HG02759 (cell line): ENCODE results near the gene SIRT6.
"Not testable (repeated sequence)": the region's sequence is repeated elsewhere in the genome, so short reads cannot be mapped to it uniquely, and the experiment has no call there.

ENCODE experiments used
- ATAC-seq: cut with Tn5 transposase; IDR thresholded peaks from one replicate; pipeline ENCODE4 v1.9.1; 2021; ENCODE audit warnings: mild to moderate bottlenecking, moderate library complexity; ENCODE audit not compliant: unreplicated experiment

Gene SIRT6

DNA sequence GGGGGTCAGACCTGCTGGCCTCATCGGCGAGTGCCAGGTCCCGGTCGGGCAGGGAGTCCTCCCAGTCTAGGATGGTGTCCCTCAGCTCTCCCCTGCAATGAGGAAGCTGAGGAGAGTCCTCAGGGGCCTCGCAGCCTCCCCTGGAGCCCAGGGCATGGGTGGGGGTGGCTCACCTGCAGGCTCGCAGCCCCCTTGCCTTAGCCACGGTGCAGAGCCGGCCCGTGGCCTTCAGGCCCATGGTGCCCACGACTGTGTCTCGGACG is 6.8 kb downstream of the SIRT6 start:
- ATAC-seq, result no peak

DNA sequence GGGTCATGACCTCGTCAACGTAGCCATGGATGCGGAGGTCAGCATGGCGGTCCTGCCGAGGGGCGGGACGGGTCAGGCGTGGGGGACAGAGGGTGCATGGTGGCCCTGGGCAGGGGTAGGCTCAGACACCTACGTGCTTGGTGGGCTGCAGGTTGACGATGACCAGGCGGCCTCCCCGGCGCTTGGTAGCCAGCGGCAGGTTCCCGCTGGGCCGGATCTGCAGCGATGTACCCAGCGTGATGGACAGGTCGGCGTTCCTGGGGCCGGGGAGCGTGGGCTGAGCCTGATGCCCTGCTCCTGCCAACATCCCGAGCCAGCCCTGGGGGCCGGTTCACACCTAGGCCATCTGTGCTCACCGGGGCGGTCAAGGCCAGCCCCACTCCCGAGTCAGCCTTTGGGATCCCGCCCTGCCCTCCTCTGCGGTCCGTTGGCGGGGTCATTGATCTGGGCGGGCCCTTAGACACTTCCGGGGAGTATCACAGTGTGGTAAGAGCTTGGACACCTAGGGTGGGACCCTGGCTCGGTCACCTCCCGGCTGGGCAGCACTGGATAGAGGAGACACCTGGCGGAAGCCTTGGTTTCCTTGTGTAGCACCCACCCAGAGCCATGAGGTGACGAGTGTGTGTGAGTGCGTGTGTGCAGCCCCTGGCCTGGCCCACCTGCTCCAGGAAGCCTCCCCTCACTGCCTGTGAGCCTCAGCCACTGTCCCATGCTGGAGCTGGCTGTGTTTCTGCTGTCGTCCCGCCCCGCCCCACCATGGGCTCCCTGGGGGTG is 7.3 kb downstream of the SIRT6 start:
- no peak for ATAC-seq

DNA sequence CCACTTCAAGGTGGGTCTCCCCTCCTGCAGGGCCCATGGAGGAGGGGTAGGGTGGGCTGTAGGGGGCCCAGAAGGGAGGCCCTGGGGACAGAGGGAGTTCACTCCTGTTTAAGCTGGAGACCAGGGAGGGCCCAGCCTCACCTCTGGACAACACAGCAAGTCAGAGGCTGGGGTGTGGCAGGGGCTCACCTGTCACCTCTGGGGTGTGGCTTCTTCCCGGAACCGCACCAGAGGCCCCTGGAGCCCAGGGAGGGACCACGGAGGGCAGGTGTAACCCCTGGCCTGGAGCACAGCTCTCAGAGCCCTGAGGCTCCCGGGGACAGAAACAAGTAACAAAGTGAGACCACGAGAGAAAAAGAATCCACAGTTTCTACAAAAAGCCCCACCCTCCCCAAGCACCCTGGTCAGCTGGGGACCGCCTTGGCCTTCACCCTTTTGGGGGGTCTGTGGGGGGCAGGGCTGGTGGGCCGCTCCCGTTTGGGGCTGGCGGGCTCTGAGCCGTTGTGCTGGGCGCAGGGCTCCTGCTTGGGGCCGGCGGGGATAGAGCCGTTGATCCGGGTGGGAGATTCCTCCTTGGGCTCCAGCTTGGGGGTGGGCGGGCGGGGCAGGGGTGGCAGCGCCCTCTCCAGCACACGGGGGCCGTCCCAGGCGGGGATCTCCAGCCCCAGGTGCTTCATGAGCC is 8.0 kb downstream of the SIRT6 start:
- no peak for ATAC-seq

DNA sequence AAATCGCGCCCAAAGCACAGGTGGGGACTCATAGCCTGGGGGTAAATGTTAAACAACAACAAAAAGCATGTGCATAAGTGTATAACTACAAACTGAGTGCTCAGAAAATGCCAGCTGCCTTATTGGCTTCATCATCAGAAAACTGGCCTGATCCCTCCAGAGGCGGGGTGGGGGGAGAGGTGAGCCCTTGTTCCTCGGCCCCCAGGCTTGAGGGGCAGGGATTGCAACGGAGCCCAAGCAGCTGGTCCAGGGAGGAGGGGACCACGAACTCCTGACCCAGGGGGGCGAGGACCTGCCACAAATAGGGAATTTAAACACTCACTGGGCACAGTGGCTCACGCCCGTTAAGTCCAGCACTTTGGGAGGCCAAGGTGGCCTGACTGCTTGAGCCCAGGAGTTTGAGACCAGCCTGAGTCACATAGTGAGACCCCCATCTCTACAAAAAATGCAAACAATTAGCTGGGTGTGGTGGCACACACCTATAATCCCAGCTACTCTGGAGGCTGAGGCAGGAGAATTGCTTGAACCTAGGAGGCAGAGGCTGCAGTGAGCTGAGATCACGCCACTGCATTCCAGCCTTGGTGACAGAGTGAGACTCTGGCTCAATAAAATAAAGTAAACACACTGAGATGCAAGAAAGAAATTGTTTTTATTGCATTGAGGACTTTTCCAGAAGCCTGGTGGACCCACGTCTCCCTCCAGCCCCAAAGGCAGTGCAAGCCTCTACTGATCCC is 8.7 kb downstream of the SIRT6 start:
- ATAC-seq, result no peak

DNA sequence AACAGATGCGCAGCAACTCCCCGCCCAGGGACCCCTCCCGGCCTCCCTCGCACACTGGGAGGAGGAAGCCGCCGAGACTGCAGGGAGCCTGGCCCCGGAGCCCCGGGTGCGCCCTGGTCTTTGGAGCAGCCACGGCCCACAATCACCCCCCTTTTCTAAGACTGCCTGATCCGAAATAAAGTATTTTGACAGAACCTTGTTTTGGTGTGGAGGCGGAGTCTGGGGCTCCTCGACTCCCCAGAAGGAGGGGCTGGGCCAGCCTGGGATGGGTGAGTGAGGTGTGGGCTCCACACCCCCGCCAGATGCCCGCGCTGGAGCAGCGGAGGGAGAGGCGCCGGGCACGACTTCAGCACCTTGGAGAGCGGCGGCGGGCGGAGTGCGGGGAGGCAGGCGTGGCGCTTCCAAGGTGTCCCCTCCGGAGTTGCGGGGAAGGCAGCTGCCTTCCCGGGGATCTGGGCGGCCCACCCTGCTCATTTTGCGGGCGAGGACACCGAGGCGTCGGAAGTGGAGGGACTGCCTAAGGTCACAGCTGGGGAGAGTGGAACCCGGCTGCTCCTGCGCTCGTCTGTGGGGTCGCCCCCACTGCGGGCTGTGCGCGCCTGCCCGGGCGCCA is 9.4 kb downstream of the SIRT6 start:
- ATAC-seq, result no peak

DNA sequence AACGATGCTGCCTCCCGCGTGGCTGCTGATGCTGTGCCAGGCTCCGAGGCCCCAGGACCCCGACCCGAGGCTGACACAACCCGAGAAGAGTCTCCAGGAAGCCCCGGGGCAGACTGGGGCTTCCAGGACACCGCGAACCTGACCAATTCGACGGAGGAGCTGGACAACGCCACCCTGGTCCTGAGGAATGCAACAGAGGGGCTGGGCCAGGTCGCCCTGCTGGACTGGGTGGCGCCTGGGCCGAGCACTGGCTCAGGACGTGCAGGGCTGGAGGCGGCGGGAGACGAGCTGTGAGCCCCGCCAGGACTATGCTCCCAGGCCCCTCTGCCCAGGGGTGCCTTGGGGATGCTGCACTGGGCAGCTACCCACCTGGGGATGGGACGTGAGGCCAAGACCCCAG is 10.7 kb downstream of the SIRT6 start:
- no peak for ATAC-seq

DNA sequence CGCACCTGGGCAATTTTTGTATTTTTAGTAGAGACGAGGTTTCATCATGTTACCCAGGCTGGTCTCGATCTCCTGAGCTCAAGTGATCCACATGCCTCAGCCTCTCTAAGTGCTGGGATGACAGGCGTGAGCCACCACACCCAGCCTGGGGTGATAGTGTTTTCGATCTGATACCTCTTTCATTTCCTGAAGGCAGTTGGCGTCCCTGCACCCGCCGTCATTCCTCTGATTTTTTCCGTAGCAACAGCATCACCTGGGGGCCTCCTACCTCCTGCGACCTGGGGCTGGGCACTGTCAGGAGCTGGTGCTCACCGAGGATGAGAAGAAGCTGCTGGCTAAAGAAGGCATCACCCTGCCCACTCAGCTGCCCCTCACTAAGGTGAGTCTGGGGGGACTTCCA is 18.1 kb downstream of the SIRT6 start:
- ATAC-seq, result no peak

DNA sequence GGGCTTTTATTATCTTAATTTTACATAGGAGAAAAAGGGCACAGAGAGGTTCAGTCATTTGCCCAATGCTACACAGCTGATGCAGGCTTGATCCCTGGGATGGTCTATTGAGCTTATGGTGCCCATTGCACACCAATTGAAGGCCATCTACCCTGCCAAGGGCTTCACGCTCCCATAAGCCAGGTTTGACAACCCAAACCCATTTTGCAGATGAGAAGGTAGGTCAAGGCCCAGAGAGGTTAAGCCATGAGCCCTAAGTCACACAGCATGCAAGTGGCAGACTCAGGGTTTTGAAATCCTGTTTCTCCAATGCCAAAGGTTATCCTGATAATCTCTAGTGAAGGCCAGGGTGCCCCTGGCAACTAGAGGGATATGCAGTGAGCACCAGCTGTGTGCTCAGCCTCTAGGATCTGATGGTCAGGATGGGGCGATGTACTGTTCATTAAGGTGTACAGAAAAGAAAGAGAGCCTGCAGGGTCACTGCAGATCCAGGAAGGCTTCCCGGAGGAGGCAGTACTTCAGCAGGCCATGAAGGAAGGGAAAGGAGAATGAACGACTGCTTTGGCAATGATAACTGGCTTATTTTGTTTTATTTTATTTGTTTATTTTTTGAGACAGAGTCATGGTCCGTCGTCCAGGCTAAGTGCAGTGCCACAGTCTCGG is 20.8 kb downstream of the SIRT6 start:
- ATAC-seq, result no peak

DNA sequence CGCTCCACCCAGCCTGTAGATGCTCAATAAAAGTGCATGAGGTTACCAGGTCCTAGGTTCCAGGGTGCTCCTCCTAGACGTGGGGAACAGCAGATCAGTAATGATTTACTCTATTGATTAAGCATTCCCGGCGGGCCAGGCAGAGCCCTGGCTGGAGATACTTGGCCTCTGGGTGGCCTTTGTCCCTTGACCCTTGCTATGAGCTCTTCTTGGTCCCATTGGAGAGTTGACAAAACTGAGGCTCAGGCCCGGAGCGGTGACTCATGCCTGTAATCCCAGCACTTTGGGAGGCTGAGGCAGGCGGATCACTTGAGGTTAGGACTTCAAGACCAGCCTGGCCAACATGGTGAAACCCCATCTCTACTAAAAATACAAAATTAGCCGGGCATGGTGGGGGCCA is 24.4 kb downstream of the SIRT6 start:
- not testable (repeated sequence) for ATAC-seq

DNA sequence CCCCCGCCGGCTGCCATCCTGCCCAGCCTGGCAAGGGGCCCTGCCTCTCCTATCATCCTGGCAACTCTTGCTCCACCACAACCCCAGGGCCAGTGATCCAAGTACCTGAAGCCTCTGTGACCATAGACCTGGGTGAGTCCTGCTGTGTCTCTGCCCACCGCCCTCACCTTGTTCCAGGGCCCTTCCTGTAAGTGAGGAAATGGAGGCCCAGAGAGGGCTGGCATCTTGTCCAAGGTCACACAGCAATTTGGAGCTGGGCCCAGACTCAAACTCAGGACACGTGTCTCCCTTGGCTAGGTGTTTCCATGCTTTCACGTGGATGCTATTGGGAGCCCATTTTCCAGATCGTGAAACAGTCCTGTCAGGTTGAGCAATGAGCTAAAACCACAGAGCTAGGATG is 25.2 kb downstream of the SIRT6 start:
- ATAC-seq, result no peak

DNA sequence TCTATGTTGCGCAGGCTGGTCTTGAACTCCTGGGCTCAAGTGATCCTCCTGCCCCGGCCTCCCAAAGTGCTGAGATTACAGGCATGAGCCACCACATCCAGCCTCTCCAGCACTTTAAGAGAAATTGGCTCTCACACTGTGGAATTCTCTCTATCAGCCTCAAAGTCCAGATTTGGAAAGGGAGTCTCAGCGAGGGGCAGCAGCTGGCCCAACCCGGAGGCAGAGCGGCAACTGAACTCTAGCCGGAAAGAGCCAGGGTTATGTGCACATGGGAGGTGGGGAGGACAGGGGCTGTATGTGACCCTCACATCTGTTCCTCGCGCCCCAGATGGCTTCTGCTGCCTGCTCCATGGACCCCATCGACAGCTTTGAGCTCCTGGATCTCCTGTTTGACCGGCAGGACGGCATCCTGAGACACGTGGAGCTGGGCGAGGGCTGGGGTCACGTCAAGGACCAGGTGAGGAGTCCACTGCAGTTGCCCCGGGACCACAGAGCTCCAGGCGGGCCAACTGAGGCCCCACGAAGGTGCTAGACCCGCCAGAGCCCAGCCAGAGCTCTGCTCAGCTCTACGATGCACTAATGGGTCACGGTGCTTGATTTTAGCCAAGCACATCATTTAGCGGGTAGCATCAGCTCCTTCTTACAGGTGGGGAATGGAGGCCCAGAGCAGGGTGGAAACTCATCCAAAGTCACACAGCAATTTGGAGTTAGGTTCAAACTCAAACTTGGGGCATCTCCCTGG is 27.6 kb downstream of the SIRT6 start:
- ATAC-seq, result no peak

DNA sequence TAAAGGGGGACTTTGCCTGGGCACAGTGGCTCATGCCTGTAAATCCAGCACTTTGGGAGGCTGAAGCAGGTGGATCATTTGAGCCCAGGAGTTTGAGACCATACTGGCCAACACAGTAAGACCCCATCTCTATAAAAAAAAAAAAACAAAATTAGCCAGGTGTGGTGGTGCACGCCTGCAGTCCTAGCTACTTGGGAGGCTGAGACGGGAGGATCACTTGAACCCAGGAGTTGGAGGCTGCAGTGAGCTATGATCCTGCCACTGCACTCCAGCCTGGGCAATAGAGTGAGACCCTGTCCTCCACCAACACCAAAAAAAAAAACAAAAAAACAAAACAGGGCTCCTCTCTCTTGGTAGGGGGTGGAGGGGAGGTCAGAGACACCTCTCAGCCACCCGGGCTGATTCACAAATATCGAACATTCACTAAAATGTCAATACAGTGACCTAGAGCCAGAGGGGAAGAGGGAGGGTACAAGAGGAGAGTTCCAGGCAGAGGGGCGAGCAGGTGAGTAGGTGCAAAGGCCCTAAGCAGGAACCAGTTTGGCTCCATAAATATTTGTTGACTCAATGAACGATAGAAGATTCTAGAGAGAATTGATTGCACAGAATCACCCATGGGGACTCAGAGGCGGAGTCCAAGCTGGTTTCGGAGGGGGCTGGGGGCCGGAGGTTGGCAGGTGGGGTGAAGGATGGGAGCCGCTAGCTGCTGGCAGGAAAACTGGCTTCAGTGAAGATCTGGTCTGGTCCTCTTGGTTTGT is 29.9 kb downstream of the SIRT6 start:
- ATAC-seq, result no peak

DNA sequence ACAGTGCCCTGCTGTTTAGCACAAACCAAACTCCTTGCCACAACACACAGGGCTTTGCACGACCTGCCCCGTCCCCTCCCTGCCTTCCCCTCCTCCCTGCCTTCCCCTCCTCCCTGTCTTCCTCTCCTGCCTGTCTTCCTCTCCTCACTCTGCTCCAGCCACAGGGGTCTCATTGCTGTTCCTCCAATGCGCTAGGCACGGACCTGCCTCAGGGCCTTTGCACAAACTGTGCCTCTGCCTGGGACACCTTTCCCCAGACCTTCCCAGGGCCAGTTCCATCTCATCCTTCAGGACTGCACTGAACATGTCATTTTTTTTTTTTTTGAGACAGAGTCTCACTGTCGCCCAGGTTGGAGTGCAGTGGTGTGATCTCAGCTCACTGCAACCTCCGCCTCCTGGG is 30.7 kb downstream of the SIRT6 start:
- no peak for ATAC-seq

DNA sequence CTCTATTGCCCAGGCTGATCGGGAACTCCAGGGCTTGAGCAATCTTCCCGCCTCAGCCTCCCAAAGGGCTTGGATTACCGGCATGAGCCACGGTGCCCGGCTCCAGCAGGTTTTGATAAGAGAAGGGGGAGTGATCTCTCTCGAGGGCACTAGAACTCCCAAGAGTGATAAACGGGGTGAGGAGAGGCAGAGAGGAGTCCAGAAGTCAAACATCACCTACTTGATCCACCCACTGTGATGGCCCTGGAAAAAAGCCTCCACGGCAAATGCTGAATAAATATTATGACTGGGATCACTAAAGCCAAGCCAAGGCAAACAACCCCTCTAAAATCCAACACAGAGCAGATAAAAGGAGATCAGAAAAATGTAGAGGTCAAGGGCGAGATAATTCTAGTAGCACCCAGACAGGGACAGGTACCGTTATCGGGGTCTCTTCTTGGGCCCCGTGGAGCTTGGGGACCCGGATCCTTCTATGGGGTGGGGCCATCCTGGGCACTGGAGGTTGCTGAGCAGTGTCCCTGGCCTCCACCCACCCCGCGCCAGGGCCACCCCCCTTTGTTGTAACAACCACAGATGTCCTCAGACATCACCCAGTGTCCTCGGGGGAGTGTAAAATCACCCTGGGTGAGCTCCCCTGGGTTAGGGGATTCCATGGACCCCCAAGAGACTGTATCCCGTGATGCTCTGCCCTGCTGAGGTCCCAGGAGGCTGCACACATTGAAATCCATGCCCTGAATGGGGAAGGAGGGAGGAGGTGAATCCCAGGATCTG is 32.7 kb downstream of the SIRT6 start:
- ATAC-seq, result no peak

DNA sequence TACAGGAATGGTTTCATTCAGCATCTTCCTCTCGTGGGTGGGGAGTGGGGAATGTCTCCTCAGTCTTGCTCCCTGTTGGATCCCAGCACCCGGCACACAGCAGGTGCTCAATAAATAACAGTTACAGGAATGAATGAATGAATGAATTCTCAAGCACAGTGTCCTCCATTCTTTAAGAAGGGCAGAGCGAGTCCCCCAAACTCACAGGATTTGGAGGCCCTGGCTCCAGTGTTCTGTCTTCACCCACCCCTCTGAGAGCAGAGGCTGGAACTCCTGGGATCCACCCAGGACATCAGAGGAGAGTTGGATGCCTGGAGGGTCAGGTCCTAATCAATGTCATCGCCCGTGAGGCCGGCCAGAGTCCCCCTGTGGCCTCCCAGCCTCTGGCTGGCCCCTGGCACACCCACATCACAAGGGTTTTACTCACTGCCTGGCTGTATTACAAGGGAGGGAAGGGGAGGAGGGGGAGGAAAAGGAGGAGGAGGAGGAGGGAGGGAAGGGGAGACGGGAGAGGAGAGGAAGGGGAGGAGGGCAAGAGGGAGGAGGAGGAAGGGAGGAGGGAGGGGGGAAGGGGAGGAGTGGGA is 37.6 kb downstream of the SIRT6 start:
- ATAC-seq, result no peak

DNA sequence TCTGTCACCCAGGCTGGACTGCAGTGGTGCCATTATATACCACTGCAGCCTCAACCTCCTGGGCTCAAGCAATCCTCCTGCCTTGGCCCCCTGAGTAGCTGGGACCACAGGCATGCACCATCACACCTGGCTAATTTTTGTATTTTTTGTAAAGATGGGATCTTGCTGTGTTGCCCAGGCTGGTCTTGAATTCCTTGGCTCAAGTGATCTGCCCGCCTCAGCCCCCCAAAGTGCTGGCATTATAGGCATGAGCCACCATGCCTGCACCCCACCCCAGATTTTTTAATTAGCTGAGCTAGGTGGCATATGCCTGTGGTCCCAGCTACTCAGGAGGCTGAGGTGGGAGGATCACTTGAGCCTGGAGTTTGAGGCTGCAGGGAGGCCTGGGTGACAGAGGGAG is 39.4 kb downstream of the SIRT6 start:
- ATAC-seq, result not testable (repeated sequence)

DNA sequence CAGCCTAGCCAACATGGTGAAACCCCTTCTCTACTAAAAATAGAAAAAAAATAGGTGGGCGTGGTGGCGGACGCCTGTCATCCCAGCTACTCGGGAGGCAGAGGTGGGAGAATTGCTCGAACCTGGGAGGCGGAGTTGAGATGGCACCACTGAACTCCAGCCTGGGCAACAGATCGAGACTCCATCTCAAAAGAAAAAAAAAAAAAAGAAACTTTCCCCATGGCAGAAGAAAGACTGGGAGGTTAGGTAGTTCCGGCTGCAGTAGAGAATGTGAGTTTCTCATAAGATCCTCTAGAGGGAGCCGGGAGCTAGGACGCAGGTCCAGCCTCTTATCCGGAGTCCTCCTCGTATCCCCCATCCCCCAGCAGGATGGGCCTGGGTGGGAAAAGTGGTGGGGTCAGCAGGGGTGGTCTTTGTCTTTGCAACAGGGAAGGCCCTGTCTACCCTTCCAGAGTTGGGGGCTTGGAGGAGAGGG is 42.1 kb downstream of the SIRT6 start:
- ATAC-seq, result no peak

DNA sequence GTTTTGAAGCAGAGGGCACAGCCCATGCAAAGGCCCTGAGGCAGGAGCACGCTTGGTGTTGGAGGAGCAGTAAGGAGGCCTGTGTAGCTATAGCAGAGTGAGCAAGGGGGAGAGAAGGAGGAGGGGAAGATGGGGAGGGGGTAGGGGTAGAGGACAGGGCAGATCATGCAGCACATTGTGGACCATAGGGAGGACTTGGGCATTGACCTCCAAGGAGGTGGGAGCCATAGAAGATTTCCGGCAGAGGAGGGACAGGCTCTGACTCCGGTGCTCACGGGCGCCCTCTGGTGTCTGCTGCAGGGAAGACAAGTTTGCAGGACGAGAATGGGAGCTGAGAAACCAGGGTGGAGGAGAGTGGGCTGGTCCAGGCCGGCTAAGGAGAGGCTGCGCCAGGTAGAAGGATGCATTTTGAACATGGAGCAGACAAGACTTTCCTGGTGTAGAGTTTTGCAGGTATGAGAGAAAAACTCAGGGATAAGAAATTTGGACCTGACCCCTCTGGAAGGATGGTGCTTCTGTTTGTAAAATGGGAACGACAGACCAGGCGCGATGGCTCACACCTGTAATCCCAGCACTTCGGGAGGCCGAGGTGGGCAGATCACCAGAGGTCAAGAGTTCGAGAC is 42.6 kb downstream of the SIRT6 start:
- ATAC-seq, result no peak
